Heart left ventricle (tissue), 16 donors: ENCODE results near the gene OR10G2. TPM values are rescaled to one million over a fixed set of nuclear protein-coding genes. Genes with fewer than 3 reads are reported as not detected.

Source experiments
- ATAC-seq, 4 donors: fragments of 200-7000 bp; cut with Tn5 transposase; one replicate each; pipeline ENCODE4 v1.9.1; 2020 to 2022; ENCODE audit warnings: moderate library complexity in 4 of 4, mild to moderate bottlenecking in 3 of 4, moderate number of reproducible peaks in 1 of 4
- DNase-seq, 5 donors: peaks; one replicate each; pipeline ENCODE4 v3.0.0-alpha.2; 2020
- H3K27ac ChIP-seq, 12 donors: fragments of 200-600 bp; sonication (generic) in 4 of 12; one replicate each; pipeline versions ENCODE4 v1.5.0 to v1.8.0; 2016 to 2022; ENCODE audit warnings: mild to moderate bottlenecking in 2 of 12
- H3K27me3 ChIP-seq, 9 donors: fragments of 200-600 bp; sonication (generic) in 2 of 9; one replicate each; pipeline versions ENCODE4 v1.5.1 to v1.8.0; 2016 to 2022; ENCODE audit warnings: mild to moderate bottlenecking in 3 of 9
- H3K36me3 ChIP-seq, 9 donors: fragments of 200-600 bp; sonication (generic) in 2 of 9; one replicate each; pipeline versions ENCODE4 v1.5.0 to v1.8.0; 2018 to 2022; ENCODE audit warnings: mild to moderate bottlenecking in 2 of 9
- H3K4me1 ChIP-seq, 12 donors: fragments of 200-600 bp; sonication (generic) in 4 of 12; one replicate each; pipeline versions ENCODE4 v1.5.0 to v1.8.0; 2016 to 2022; ENCODE audit warnings: mild to moderate bottlenecking in 3 of 12
- H3K4me3 ChIP-seq, 12 donors: fragments of 200-600 bp; sonication (generic) in 4 of 12; one replicate each; pipeline versions ENCODE4 v1.5.0 to v1.8.0; 2017 to 2022; ENCODE audit warnings: mild to moderate bottlenecking in 9 of 12, moderate library complexity in 4 of 12
- H3K9me3 ChIP-seq, 12 donors: fragments of 200-600 bp; sonication (generic) in 4 of 12; one replicate each; pipeline versions ENCODE4 v1.5.0 to v1.8.0; 2016 to 2022; ENCODE audit warnings: mild to moderate bottlenecking in 1 of 12
- CTCF ChIP-seq, 12 donors: fragments of 200-600 bp; sonication (generic) in 4 of 12; IDR thresholded peaks; one replicate each; pipeline versions ENCODE4 v1.5.0 to v1.8.0; 2018 to 2022; ENCODE audit warnings: antibody characterized with exemption in 12 of 12, mild to moderate bottlenecking in 5 of 12
- POLR2A ChIP-seq, 2 donors: fragments of 450-650 bp; IDR thresholded peaks; one replicate each; pipeline ENCODE4 v1.6.1; 2017; ENCODE audit warnings: antibody characterized with exemption in 2 of 2, mild to moderate bottlenecking in 2 of 2, moderate library complexity in 2 of 2
- WGBS, 4 donors: extraction: QIAGEN DNeasy Blood & Tissue Kit in 2 of 4; methylation state at CpG; one replicate each; pipeline versions ENCODE4 v1.1.5 to v1.1.7; 2013 to 2018; 5-methylcytosine and 5-hydroxymethylcytosine counted together
- intact Hi-C, 10 donors: fragments of 100-400 bp; cut with DNase I; formaldehyde crosslinking; loops; one replicate each; pipeline versions ENCODE4 v1.11.1 to v1.14.2; 2022
- long read RNA-seq, 3 donors: library from polyadenylated mRNA; unstranded; transcript quantifications; one replicate each; pipeline ENCODE4 v2.0.0, GENCODE V29; 2020 to 2021
- polyA plus RNA-seq, 2 donors: library from polyadenylated mRNA; stranded (reverse); fragments of 200-250 nt; gene quantifications; one replicate each; pipeline ENCODE4 v1.2.3, GENCODE V29; 2013
- total RNA-seq, 9 donors: library from RNA; depleted of rRNA in 2 of 9; stranded (reverse); fragments of >200 nt in 2 of 9; fragmentation: NEBNext Ultra II Directional in 3 of 9; extraction: Animal tissue kit (Norgen Biotek cat#: 25700) in 3 of 9; gene quantifications; one replicate each; pipeline versions ENCODE4 v1.1.0 to v1.2.4, GENCODE V29; 2016 to 2023
- donor health status: ischemic (EF 13 %, LVEDD 7.1; RV severe dilation, severe dysfunction).
- donor health status: healthy with polysubstance abuse.
- donor health status: DM: no; HTN: yes; CAD: no.
- donor health status: DM: no; HTN: no; CAD: no.
- donor health status: ischemic (EF 25% LVEDD 6.9; RV normal size, moderate dysfunction).
- donor health status: ischemic (EF 25% LVEDD 5.7; RV mildly dilated, moderate dysfunction).
- donor health status: healthy.
- donor health status: DM: yes; HTN: yes; CAD: no.
- donor health status: ischemic (EF 35%, LVEDD 5.7; RV mildly dilated, moderate dysfunction).
- donor health status: nonischemic (EF 11% LVEDD 7.7; RV severe dilation, severe dysfunction).
- donor health status: DM: yes; HTN: yes; CAD: no.
- donor health status: PGD.
- donor health status: ischemic (EF 29% LVEDD 5.4; RV normal size, mild dysfunction).
- donor health status: nonischemic (EF 23%, LVEDD 6.1; RV moderate dilation, normal function).

The OR10G2 gene
- total RNA-seq (not detected), polyA plus RNA-seq (not detected)
- long read RNA-seq, donor 1, result 0 reads
- long read RNA-seq, donor 2, result 0 reads
- long read RNA-seq, donor 3, result 0 reads

GRCh38 chr14:21634840-21635239, at the start of gene OR10G2:
TSS of gene OR10G2 (minus strand) at chr14:21634940. CDS start at chr14:21634842, 98 bp downstream.
- no peak within 1 kb of the TSS for H3K27ac ChIP-seq
- H3K4me3 ChIP-seq, result no peak within 1 kb of the TSS
- ATAC-seq (no peak), DNase-seq (no peak)
- H3K27me3 ChIP-seq, result no peaks in the 10 kb centered on the region
- WGBS, 4 donors, result 69 to 81% (median 74%) methylated on average over 4 of the region's 4 CpGs
- H3K9me3 ChIP-seq, result peaks cover 0 to 5% (median 0%) of the 10 kb centered on the region in 12 donors
- TF ChIP-seq CTCF (IDR thresholded peaks at IDR 0.05), result no peak
- no peak for TF ChIP-seq POLR2A (IDR thresholded peaks at IDR 0.05)
- intact Hi-C loops, result no loop called here
- H3K4me1 ChIP-seq, result no peaks in the 10 kb centered on the region
- H3K36me3 ChIP-seq, result no peaks in the 10 kb centered on the region

- TF ChIP-seq POLR2A (IDR thresholded peaks at IDR 0.05) (no peak), CTCF (IDR thresholded peaks at IDR 0.05) (no peak)
- 74 to 84% (median 79%) methylated on average over 2 of the region's 2 CpGs for WGBS, 4 donors
- Histone ChIP-seq H3K27me3 (peaks cover 0 to 3% (median 0%) of the 10 kb centered on the region in 9 donors), H3K4me3 (no peak overlapping the region), H3K4me1 (no peaks in the 10 kb centered on the region), H3K9me3 (peaks cover 0 to 13% (median 3%) of the 10 kb centered on the region in 12 donors), H3K36me3 (no peaks in the 10 kb centered on the region), H3K27ac (no peak overlapping the region)
- no peak for ATAC-seq
- intact Hi-C loops, result no loop called here
- DNase-seq, result no peak
Observed at GRCh38 chr14:21680072-21680471, 45.3 kb upstream of the OR10G2 start.

- no peak overlapping the region for H3K27ac ChIP-seq
- peaks cover 0 to 9% (median 0%) of the 10 kb centered on the region in 9 donors for H3K27me3 ChIP-seq
- DNase-seq (no peak), ATAC-seq (no peak)
- intact Hi-C loops, result no loop called here
- H3K9me3 ChIP-seq, result peaks cover 0 to 17% (median 3%) of the 10 kb centered on the region in 12 donors
- H3K36me3 ChIP-seq, result no peaks in the 10 kb centered on the region
- no peak for TF ChIP-seq POLR2A (IDR thresholded peaks at IDR 0.05)
- no peak for TF ChIP-seq CTCF (IDR thresholded peaks at IDR 0.05)
- no peaks in the 10 kb centered on the region for H3K4me1 ChIP-seq
- WGBS, 4 donors, result 78 to 82% (median 80%) methylated on average over 4 of the region's 4 CpGs
- no peak overlapping the region for H3K4me3 ChIP-seq
Observed at GRCh38 chr14:21675566-21675965, 40.8 kb upstream of the OR10G2 start.

- no peaks in the 10 kb centered on the region for H3K36me3 ChIP-seq
- intact Hi-C loops, result no loop called here
- H3K4me1 ChIP-seq, result no peaks in the 10 kb centered on the region
- H3K9me3 ChIP-seq, result peaks cover 0 to 17% (median 3%) of the 10 kb centered on the region in 12 donors
- no peak within 1 kb of the TSS for H3K4me3 ChIP-seq
- TF ChIP-seq POLR2A (IDR thresholded peaks at IDR 0.05) (no peak), CTCF (IDR thresholded peaks at IDR 0.05) (no peak)
- H3K27ac ChIP-seq, result no peak within 1 kb of the TSS
- WGBS, 4 donors, result 77 to 88% (median 84%) methylated on average over 1 of the region's 1 CpG
- no peak for ATAC-seq
- H3K27me3 ChIP-seq, result peaks cover 0 to 9% (median 0%) of the 10 kb centered on the region in 9 donors
- no peak for DNase-seq
Observed at GRCh38 chr14:21673718-21674117, 39.0 kb upstream of the OR10G2 start, which contains the start of gene OR4E1. TSS of gene OR4E1 (minus strand) at chr14:21673818. CDS start at chr14:21670935, 2,883 bp downstream.
